IPS-18c (cell line): Measurements from ENCODE around the gene AHCYL2.

ENCODE experiments used
- H3K4me3 ChIP-seq: 2 replicates; pipeline ENCODE4 v1.7.0; 2013; ENCODE audit warnings: low read depth, mild to moderate bottlenecking, low read length, moderate library complexity; ENCODE audit not compliant: insufficient read depth
- H3K9me3 ChIP-seq: one replicate; pipeline ENCODE4 v1.6.1; 2013; ENCODE audit warnings: mild to moderate bottlenecking, low read length, moderate library complexity; ENCODE audit not compliant: control insufficient read depth, insufficient read depth

Gene AHCYL2

GRCh38 chr7:129224251-129225205 lies at the start of gene AHCYL2:
AHCYL2 (plus strand) TSS chr7:129225030.
- H3K9me3 ChIP-seq, result no peaks in the 10 kb centered on the region
- peak within 1 kb of the TSS; percentile 90 for H3K4me3 ChIP-seq

- Histone ChIP-seq H3K4me3 (no peak overlapping the region), H3K9me3 (no peaks in the 10 kb centered on the region)
Observed at GRCh38 chr7:129176916-129177710, 47.7 kb upstream of the AHCYL2 start.

GRCh38 chr7:129184981-129185670 lies 39.7 kb upstream of the AHCYL2 start:
- peaks cover 2% of the 10 kb centered on the region for H3K9me3 ChIP-seq
- no peak overlapping the region for H3K4me3 ChIP-seq

GRCh38 chr7:129186749-129187260 lies 38.0 kb upstream of the AHCYL2 start:
- no peak overlapping the region for H3K4me3 ChIP-seq
- H3K9me3 ChIP-seq, result peaks cover 2% of the 10 kb centered on the region

GRCh38 chr7:129187681-129188371 lies 37.0 kb upstream of the AHCYL2 start:
- Histone ChIP-seq H3K9me3 (peaks cover 2% of the 10 kb centered on the region), H3K4me3 (peak overlapping the region; percentile 84; the same call in 1 of the 2 replicates)

- Histone ChIP-seq H3K4me3 (peak within 1 kb of the TSS; percentile 84), H3K9me3 (peaks cover 2% of the 10 kb centered on the region)
Observed at GRCh38 chr7:129188372-129188891, 36.4 kb upstream of the AHCYL2 start, which contains the start of gene SMO. SMO (plus strand) TSS chr7:129188633; CDS start chr7:129189152, 519 bp downstream.

GRCh38 chr7:129188892-129189660 lies 35.8 kb upstream of the AHCYL2 start:
- H3K9me3 ChIP-seq, result peaks cover 2% of the 10 kb centered on the region
- peak overlapping the region; percentile 84 for H3K4me3 ChIP-seq

GRCh38 chr7:129189661-129190310 lies 35.0 kb upstream of the AHCYL2 start:
- Histone ChIP-seq H3K9me3 (peaks cover 2% of the 10 kb centered on the region), H3K4me3 (peak overlapping the region; percentile 84)

GRCh38 chr7:129191272-129191671 lies 33.6 kb upstream of the AHCYL2 start:
- no peak overlapping the region for H3K4me3 ChIP-seq
- peaks cover 2% of the 10 kb centered on the region for H3K9me3 ChIP-seq

- H3K4me3 ChIP-seq, result no peak overlapping the region
- H3K9me3 ChIP-seq, result no peaks in the 10 kb centered on the region
Observed at GRCh38 chr7:129193892-129194291, 30.9 kb upstream of the AHCYL2 start.

- H3K9me3 ChIP-seq, result no peaks in the 10 kb centered on the region
- no peak overlapping the region for H3K4me3 ChIP-seq
Observed at GRCh38 chr7:129197771-129198170, 27.1 kb upstream of the AHCYL2 start.

- no peak overlapping the region for H3K4me3 ChIP-seq
- no peaks in the 10 kb centered on the region for H3K9me3 ChIP-seq
Observed at GRCh38 chr7:129199406-129199805, 25.4 kb upstream of the AHCYL2 start.

- no peaks in the 10 kb centered on the region for H3K9me3 ChIP-seq
- no peak overlapping the region for H3K4me3 ChIP-seq
Observed at GRCh38 chr7:129202058-129202777, 22.6 kb upstream of the AHCYL2 start.

- Histone ChIP-seq H3K9me3 (no peaks in the 10 kb centered on the region), H3K4me3 (no peak overlapping the region)
Observed at GRCh38 chr7:129203050-129203741, 21.6 kb upstream of the AHCYL2 start.
